ENCODE data around the gene ATXN3. TPM values are rescaled to one million over a fixed set of nuclear protein-coding genes. Genes with fewer than 3 reads are reported as not detected.

The ATXN3 gene
- 10 to 100 TPM; 26.5 to 28.7 (median 27.6) TPM for polyA plus RNA-seq (ENCODE audit: insufficient read length in 3 of 3)

GRCh38 chr14:92106143-92106926 is at the start of gene ATXN3:
TSS of gene ATXN3 (minus strand) at chr14:92106582. CDS start at chr14:92106552, 30 bp downstream.
- peak; percentile 87 to 93 (median 90) for DNase-seq (ENCODE audit: low read depth in 3 of 3, low spot score in 2 of 3)

- DNase-seq (ENCODE audit: low read depth in 3 of 3, low spot score in 2 of 3), result no peak
Observed at GRCh38 chr14:92154283-92154942, 48.0 kb upstream of the ATXN3 start.

DNA sequence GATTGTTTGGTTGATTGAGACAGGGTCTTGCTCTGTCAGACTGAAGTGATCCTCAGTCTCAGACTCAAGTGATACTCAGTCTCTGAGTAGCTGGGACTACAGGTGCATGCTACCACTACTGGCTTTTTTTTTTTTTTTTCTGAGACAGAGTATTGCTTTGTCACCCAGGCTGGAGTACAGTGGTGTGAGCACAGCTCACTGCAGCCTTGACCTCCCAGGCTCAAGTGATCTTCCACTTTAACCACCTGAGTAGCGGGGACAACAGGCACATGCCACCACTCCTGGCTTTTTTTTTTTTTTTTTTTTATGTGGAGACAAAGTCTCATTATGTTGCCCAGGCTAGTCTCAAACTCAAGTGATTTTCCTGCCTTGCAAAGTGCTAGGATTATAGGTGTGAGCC is 47.2 kb upstream of the ATXN3 start:
- DNase-seq (ENCODE audit: low read depth in 3 of 3, low spot score in 2 of 3), result no peak

- no peak for DNase-seq (ENCODE audit: low read depth in 3 of 3, low spot score in 2 of 3)
Observed at GRCh38 chr14:92144708-92145107, 38.3 kb upstream of the ATXN3 start.

GRCh38 chr14:92143962-92144361 is 37.6 kb upstream of the ATXN3 start:
- DNase-seq (ENCODE audit: low read depth in 3 of 3, low spot score in 2 of 3), result no peak

- DNase-seq (ENCODE audit: low read depth in 3 of 3, low spot score in 2 of 3), result no peak
Observed at GRCh38 chr14:92143309-92143708, 36.9 kb upstream of the ATXN3 start.

- DNase-seq (ENCODE audit: low read depth in 3 of 3, low spot score in 2 of 3), result peak in 2 of 3 donors; percentile 6 to 7
Observed at GRCh38 chr14:92135269-92135668, 28.9 kb upstream of the ATXN3 start.

- no peak for DNase-seq (ENCODE audit: low read depth in 3 of 3, low spot score in 2 of 3)
Observed at GRCh38 chr14:92134456-92134855, 28.1 kb upstream of the ATXN3 start.

- peak in 1 of 3 donors; percentile 2 for DNase-seq (ENCODE audit: low read depth in 3 of 3, low spot score in 2 of 3)
Observed at GRCh38 chr14:92122761-92123160, 16.4 kb upstream of the ATXN3 start.

DNA sequence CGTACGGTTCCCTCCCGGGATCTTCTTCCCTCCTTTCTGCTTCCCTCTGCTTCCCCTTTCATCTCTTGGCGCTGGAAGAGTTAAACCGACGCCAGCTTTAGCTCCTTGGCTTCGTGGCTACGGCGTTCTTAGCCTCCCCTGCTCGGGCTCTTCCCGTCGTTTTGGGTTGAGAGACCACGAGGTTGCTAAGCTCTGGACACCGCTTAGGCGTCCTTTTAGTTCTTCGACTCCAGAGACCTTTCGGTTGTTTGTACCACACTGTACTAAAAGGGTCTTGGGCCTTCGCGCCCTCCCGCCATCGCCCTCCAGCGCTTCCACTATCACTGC is 15.9 kb upstream of the ATXN3 start:
- no peak for DNase-seq (ENCODE audit: low read depth in 3 of 3, low spot score in 2 of 3)

GRCh38 chr14:92121670-92122350 is 15.4 kb upstream of the ATXN3 start, which contains the start of the genes CPSF2 and NDUFB1:
TSS of gene CPSF2 (plus strand) at chr14:92121969. CDS start at chr14:92130985, 9,016 bp downstream.
TSS of gene NDUFB1 (minus strand) at chr14:92121706. CDS start at chr14:92117637, 4,069 bp downstream.
- DNase-seq (ENCODE audit: low read depth in 3 of 3, low spot score in 2 of 3), result peak; percentile 69 to 79 (median 73)

DNA sequence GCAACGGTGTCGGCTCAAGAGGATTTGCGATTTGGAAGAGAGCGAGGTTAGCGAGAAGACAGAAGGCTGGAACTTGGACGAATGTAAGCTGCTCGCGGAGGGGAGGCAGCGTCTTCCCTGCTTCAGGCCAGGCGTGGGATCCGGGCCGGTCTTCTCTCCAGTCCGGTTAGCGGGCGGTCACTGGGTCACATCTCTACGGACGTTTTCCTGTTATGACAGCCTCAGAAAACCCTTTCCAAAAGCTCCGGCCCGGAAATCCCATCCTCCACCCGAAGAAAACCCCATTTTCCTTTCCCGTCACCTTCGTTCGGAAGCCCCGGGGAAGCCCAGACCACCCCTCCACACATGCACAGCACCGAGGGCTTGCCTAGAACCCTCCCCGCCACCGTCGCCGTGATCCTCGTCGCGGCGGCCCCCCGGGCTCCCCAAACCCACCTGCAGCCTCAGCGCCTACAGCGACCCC is 14.9 kb upstream of the ATXN3 start:
- DNase-seq (ENCODE audit: low read depth in 3 of 3, low spot score in 2 of 3), result peak in 1 of 3 donors; percentile 29

- no peak for DNase-seq (ENCODE audit: low read depth in 3 of 3, low spot score in 2 of 3)
Observed at GRCh38 chr14:92109490-92109889, 3.1 kb upstream of the ATXN3 start.

DNA sequence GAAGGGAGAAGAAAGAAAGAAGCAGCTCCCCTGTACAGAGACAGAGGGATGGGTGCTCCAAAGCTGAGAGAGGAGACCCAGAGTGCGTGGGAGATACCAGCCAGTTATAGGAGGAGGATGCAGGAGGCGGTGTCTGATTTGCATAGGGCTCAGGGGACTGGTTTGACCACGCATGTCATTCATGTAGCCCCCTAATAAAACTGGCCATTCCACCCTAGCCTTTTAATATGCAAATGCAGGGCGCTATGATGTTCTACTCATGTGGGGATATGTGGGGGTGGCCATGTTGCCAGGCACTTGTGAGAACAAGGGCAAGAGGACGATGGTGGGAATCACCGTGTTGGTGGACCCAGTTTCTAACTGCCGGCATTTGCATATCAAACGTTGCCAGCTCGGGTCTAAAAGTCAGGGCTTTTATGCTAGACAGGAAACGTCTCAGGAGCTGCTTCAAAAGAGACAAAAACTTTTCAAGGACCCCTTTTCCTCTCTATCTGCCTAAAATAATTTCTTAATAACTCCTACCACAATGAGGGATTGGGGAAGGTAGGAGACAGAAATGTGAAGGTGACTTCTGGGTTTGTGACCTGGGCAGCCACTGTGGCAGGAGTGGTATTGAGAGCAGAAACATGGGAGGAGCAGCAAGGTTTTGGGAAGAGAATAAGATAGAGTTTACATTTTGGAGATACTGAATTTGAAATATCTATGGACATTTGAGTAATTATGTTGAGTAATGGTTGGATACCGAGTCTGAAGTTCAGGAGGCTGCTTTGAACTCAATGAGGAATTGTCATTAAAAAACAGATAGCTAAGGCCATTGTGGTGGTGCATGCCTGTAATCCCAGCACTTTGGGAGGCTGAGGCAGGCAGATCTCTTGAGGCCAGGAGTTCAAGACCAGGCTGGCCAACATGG is 2.2 kb upstream of the ATXN3 start:
- DNase-seq (ENCODE audit: low read depth in 3 of 3, low spot score in 2 of 3), result peak in 1 of 3 donors; percentile 6

DNA sequence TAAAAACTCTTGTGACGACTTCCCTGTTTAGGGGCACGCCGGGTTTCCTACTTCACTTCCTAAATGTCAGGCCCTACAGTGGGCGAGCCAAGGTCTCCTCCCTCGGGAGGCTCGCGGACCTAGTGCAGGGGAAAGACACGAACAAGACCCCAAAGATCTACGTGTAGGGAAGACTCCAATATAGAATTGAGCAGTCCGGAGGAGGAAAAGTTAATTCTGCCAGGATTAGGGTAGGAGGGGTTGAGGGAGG is 564 bp downstream of the ATXN3 start:
- peak in 1 of 3 donors; percentile 56 for DNase-seq (ENCODE audit: low read depth in 3 of 3, low spot score in 2 of 3)

GRCh38 chr14:92105073-92105892 is 1.1 kb downstream of the ATXN3 start:
- DNase-seq (ENCODE audit: low read depth in 3 of 3, low spot score in 2 of 3), result peak in 1 of 3 donors; percentile 2

GRCh38 chr14:92103363-92103989 is 2.9 kb downstream of the ATXN3 start:
- no peak for DNase-seq (ENCODE audit: low read depth in 3 of 3, low spot score in 2 of 3)

DNA sequence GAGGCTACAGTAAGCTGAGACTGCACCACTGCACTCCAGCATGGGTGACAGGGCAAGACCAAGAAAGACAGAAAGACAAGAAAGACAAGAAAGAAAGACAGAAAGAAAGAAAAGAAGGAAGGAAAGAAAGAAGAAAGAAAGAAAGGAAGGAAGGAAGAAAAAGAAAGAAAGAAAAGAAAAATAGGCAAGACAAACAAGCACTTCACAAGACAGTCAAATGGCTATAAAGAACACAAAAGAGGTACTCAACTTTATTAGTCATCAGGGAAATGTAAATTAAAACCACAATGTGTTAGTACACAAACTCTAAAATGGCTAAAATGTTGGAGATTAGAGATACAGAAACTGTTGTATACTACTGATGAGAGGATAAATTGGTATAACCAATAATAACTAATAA is 6.6 kb downstream of the ATXN3 start:
- DNase-seq (ENCODE audit: low read depth in 3 of 3, low spot score in 2 of 3), result no peak

DNA sequence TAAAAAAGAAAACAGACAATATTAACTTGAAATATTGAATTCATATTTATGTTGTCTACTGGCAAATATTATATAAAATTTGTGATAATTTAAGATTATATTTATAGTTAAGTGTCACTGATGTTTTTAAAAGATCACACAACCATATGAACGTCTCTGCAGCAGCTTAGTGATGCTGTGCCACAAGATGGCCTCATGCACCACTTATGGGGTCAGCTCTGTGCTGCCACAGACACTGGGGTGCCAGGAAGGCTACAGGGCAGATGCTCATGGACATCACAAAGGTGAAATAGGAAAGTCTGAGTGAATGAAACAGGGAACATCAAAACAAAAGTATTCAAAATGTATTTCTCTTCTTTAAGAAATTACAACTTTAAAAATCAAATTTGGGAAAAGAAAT is 13.1 kb downstream of the ATXN3 start:
- no peak for DNase-seq (ENCODE audit: low read depth in 3 of 3, low spot score in 2 of 3)

Data from right renal cortex interstitium (tissue), 3 donors.